Activated naive CD4-positive, alpha-beta T cell treated with anti-CD3 and anti-CD28 coated beads, Interleukin-2, amount 50 U/mL, for 16 hours (primary cell): ENCODE data around the gene MEGF10.

ENCODE experiments used
- DNase-seq: peaks from one replicate; pipeline ENCODE4 v3.0.0-alpha.2; 2020

Gene MEGF10

DNA sequence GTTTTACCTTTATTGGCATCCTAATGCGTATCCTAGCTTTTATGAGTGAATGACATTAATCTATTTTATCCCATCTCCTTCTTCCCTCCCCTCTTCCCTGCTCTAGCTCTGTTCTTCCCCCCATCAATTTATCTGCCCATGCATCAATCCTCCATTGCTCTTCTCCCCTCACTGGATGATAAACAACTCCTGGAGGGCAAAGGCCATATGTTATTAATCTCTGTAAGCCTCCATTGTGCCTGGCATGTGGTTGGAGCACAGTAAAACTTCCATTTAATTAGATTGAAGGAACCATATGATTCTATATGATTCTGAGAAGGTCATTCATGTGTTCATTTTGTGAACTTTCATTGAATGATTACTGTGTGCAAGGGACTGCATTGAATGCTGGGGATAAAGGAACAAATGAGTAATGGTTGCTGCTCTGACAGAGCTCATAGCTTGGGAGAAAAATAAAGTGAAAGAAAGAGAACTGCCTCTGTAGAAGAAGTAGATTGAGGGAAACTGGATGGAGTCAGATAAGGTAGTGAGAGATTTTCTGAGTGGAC, 85.0 kb downstream of the MEGF10 start:
- DNase-seq: no peak

DNA sequence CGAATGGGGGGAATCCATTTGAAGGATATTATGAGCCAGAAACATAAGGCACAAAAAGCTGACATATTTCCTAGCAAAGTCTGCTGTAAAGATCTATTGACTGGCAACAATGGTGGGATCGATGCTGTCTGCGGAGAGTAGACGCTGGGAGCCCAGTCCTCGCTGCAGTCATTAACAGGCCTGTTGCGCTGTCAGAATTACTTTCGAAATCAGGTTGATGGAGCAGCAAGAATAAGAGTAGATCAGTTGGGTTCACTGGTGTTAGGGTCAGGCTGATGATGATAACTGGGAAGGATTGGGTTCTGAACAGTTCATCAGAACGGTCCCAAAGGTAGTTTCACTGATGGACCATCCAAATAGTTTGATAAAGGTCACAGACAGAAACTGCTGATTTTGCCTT, 87.1 kb downstream of the MEGF10 start:
- no peak for DNase-seq

DNA sequence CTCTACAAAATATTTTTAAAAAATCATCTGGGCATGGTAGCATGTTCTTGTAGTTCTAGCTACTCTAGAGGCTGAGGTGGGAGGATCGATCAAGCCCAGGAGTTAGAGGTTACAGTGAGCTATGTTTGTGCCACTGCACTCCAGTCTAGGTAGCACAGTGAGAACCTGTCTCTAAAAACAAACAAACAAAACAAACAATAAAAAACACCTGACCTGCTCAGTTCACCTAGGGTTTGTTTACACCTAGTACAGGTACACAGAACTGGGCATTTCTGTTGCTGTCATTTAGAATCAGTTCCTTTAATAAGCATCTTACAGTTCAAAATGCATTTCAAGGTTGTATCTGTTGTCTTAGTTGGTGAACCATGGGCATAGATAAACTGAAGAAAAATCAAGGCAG, 95.3 kb downstream of the MEGF10 start:
- DNase-seq: no peak

DNA sequence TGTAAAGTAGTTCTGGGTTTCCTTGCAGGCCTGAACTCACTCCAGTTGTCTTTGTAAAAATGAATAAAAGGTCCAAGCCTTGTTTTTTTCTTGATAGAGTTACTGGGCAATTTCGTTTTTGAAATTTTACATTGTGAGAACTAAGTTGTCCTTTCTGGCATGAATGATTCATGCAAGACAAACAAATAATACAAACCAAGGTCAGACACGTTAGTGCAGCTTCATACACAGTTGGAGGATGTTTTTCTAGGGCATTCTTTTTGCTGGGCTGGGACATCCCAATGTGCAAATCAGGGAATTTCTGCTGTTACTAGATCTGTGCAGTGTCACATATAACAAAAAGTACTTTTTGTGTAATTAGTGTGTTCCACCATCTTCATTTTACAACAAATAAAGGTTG, 96.0 kb downstream of the MEGF10 start:
- no peak for DNase-seq

DNA sequence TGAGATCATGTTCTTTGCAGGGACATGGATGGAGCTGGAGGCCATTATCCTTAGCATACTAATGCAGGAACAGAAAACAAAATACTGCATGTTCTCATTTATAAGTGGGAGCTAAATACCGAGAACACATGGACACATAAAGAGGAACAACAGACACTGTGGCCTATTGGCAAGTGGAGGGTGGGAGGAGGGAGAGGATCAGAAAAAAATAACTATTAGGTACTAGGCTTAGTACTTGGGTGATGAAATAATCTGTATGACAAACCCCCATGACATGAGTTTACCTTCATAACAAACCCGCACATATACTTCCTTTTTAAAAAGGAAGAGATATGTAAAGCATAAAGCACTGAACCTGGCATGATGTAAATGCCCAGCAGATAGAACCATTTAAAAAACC, 99.0 kb downstream of the MEGF10 start:
- DNase-seq: no peak

DNA sequence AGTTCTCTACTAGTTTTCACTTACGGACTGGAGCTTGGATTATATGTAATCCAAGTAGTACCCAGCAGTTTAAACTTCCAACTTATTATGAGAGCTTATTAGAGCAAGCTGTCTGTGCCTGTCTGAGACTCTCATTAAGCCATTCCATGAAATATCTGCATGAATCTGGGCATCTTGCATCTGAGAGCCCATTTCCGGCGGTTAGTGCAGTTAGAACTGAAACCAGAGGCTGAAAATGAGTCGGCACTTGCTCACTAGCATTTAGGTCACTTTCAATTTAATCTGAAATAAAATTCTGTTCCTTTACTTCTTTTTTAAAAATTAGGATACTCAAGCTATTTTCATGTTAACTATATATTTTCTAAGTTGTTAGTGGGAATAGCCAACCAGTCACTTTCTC, 102.2 kb downstream of the MEGF10 start:
- DNase-seq: no peak

DNA sequence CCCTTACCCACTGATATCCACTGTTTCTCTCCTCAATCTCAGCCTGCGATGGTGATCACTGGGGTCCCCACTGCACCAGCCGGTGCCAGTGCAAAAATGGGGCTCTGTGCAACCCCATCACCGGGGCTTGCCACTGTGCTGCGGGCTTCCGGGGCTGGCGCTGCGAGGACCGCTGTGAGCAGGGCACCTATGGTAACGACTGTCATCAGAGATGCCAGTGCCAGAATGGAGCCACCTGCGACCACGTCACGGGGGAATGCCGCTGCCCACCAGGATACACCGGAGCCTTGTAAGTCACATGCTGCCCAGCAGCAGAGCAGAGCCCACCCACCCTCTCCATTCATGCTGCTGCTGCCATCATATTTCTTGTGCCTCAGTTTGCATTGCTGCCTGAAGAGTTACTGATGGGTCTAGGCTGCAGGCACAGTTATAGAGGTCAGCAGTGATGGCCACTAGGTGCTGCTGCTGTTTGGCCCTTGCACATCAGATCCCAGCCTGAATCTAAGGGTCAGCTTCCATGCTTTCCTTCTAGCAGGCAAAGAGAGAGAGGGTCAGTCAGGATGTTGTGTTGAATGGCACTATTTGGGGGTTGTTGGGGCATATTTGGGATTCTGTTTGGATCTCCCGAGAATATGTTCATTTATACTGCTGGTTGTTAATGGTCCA, 106.0 kb downstream of the MEGF10 start:
- no peak for DNase-seq

DNA sequence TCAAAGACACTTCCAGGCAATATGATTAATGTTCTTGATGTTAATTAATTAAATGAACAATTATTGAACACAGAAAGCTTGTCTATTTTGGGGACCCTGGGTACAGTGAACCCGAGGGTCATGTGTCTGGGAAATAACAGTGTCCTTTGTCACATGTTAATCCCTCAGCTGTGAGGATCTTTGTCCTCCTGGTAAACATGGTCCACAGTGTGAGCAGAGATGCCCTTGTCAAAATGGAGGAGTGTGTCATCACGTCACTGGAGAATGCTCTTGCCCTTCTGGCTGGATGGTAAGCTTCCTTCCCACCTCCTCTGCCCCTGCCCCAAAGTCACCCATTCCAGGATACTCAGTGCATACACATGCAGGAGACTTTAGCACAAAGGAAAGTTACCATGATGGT, 107.9 kb downstream of the MEGF10 start:
- no peak for DNase-seq

DNA sequence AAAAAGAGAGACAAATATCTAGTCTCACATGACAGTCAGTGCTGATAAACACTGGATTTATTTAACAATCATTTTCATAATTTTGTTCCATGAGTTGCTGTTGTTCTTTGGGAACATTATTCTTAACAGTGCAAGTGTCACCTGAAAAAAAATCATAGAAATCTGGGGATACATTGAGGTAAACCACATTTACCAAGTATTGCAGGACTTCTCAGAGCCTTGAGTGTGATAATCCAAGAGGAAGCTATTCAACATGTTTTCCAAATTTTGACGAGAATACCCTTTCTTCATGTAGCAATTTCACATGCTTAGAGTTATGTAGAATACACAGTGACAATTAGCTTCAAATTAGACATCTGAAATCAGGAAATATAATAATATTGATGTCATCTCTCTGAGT, 108.5 kb downstream of the MEGF10 start:
- DNase-seq: no peak

DNA sequence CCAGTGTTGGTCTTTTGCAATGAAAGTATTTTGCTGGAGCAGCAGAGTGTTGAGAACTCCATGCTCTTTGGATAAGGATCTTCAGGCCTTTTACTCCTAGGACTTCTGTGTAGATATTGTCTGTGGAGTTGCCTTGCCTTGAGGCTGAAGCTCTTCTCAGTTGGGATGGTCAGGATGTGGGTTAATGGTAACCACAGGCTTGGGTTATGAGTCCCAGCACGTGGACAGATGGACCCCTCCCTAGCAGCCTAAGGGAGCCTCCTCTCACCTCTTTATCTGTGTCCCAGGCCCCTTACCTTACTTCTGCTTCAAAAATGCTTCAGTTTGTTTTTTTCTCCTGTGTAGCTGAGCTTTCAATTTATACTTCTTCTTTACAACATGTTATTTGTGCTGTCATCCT, 109.9 kb downstream of the MEGF10 start:
- DNase-seq: no peak

DNA sequence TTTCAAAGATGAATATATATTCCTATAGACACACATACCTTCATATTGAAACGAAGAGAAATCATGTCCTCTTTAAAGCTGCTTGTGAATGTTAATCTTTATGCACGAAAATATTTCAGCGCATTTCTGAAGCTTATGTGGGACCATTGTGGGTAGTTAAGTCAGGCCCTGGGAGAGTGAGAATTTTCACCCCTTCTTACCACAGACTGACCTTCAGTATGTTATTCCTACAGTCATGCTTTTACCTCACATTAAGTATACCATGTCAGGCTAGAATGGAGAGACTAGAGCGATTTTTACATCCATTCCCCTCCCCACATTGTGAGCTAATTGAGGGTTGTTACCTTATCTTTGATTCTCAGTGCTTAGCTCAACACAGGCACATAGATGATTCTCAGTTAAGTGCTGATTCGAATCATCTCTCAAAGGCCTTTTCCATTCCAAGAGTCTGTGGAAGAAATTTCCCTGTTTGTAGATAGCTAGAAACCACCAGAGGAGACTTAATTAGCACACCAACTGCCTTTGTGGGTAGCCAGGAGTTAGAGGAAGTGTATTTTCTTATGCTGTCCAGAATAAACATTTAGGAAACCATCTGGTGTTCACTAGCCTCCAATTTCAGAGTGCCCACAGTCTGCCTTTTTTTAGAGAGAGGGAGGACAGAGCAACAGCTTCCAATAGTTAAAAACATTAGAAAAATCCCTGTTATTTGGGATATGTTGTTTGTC, 110.5 kb downstream of the MEGF10 start:
- DNase-seq: no peak

DNA sequence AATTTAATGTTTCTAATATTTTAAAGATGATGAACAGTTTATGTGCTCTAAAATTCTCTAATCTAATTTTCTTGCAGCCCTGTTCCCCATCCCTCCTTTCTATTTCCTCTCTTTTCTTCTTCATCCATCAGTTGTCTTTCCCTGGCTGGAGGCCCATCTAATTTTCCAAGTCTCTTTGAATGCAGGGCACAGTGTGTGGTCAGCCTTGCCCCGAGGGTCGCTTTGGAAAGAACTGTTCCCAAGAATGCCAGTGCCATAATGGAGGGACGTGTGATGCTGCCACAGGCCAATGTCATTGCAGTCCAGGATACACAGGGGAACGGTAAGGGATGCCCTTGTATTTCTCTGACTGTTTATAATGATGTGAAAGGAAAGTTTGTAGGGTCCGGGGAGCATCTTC, 111.8 kb downstream of the MEGF10 start:
- DNase-seq: no peak

DNA sequence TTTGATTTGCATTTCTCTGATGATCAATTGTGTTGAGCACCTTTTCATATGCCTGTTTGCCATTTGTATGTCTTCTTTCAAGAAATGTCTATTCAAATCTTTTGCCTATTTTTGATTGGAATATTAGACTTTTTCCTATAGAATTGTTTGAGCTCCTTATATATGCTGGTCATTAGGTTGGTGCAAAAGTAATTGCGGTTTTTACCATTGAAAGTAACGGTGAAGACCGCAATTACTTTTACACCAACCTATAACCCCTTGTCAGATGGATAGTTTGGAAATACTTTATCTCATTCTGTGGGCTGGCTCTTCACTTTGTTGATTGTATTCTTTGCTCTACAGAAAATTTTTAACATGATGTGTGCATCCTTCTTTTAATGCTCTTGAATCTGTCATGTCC, 113.6 kb downstream of the MEGF10 start:
- DNase-seq: no peak

DNA sequence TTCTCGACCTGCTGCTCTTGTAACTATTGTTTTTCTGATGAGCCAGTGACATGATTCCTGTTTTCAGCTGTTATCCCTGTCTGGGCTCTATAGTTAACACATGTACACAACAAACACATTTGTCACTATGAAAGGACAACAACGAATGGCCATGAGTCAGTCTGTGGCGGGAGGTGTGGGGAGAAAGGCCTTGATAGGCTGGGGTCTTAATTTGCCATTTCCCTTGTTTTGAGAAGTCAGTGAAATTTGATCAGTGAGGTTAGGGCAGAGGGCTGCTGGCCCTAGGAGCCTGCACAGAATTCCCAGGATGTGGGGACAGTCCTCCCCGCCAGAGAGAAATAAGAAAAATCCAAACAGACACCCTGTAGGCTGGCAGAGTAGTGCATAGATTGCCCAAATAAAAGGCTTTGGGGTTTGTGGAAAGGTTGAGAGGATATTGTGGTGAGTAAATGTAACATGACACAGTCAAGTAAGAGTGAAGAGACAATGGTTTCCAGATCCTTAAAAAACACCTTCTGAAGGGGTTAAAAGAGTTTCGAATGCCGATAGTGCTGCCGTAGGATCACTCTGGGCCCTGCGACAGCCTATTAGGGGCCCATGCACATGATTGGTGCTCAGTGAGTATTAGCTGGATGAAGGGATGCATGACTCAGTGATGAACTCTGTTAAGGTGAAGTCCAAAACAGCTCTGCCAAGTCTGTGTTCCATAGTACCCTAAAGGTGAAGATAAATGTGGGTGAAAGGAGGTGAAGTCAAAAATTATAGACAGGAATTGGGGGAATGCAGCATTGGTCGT, 115.9 kb downstream of the MEGF10 start:
- no peak for DNase-seq

DNA sequence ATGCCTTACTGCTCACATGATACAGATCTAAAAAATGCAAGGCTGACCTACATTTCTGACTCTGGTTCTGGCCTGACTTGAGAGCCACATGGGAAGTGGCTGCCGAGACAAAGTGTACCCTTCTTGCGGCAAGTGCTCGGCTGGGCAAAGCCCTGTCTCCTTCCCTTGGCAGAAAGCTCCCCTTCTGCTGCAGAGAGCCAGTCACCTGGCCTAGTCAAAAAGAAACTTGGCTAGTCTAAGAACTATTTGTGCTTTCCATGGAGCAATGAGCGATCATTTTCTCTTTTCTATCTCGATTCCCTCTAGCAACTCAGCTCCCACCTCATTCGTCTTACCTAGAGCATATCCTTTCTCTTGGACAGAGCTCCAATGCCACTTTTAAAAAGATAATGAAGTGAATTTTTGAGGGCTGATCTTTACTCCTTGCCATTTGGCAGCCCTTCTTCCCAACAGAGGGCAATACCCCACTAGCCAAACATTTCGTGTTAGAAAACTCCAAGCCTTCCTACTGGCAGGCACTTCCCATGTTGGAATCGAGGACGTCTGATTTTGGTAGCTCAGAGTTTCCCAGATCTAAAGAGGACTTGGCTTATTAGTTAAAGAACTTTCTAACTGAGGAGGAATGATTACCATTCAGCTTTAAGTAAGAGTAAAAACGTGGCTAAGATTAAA, 118.8 kb downstream of the MEGF10 start:
- DNase-seq: no peak

DNA sequence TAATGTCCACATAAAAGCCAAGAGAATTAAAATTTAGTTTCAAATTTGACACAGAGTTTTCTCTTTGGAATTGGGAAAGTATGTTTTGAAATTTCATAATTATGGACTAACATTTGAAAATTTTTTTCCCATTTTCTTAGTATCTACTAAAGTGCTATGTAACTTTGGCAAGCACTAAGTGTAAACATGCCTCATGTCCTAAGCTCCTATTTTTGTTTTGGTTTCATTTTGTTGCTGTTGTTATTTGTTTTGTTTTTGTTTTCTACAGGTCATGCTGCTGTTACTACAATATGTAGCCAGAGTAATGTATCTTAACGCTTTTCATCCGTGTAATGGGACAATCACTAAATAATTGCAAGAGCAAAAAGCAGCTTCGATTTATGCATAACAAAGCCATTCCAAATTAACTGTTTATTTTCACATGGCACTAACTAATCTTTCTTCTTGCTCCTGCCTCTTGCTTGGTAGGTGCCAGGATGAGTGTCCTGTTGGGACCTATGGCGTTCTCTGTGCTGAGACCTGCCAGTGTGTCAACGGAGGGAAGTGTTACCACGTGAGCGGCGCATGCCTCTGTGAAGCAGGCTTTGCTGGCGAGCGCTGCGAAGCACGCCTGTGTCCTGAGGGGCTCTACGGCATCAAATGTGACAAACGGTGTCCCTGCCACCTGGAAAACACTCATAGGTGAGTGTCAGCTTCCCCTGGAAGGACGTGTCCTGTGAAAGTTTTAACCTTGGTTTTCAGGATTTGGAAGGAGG, 119.5 kb downstream of the MEGF10 start:
- no peak for DNase-seq

DNA sequence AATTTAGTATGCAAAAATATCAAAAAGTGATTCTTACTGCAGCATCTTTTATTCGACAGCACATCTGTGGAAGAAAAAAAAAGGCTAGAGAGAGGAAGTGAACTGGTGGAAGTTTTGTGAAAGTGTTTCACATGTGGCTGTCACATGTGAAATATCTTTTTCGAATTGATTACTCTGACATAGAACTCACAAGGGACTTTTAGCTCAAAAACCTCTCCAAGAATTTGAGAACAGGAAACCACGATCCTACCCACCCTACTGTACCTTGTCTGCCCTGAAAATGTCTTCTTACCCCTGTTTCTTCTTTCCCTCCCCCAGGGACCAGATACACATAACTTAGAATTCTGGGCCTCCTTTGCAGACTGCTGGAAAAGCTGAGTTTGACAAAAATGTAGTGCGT, 120.4 kb downstream of the MEGF10 start:
- no peak for DNase-seq

DNA sequence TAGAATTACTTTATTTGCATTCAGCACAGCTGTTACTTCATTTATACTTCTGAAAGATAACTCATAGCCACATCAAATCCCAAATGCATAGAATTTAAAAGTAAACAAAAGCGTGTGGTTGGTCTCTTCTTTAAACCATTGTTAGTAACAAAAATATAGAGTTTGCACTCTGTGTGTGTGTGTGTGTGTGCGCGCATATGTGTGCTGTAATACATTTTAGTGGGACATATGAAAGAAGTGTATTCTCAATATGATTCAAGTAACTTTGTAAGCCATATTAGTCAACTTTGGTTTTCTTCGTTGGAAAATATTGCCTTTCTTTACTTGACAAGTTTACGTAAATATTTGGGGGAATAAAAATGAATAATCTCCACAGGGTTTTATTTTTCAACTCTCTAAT, 120.8 kb downstream of the MEGF10 start:
- no peak for DNase-seq

DNA sequence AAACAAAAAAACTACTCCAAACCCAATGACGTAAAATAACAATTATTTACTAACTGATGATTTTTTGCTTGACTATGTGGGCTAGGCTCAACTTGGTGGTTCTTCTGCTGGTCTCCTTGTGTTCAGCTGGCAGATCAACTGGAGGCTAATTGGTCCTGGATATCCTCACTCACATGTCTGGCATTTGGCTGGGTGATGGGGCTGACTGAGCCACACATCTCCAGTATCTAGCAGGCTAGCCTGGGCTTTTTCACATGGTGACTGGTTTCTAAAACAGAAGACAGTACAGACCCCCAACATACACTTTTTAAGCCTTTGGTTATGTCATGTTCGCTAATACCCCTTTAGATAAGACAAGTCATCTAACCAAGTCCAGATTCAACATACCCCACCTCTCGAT, 122.1 kb downstream of the MEGF10 start:
- DNase-seq: no peak

DNA sequence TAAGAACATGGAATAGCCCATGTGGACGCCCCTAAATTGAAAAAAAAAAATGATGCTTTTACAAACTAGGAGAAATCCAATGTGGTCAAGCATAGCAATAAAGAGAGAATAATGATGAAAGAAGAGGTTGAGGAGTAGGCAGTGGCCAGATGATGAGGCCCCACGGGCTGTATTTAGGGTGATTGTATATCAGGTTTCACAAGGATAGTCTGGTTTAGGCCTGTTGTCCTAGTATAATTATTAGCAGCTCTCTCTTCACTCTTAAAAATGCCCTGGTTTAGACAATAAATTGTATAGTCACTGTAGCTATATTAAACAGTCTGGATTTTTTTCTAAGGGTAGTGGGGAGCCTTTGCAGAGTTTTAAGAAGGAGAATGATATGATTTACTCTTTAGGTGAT, 124.4 kb downstream of the MEGF10 start:
- DNase-seq: no peak

DNA sequence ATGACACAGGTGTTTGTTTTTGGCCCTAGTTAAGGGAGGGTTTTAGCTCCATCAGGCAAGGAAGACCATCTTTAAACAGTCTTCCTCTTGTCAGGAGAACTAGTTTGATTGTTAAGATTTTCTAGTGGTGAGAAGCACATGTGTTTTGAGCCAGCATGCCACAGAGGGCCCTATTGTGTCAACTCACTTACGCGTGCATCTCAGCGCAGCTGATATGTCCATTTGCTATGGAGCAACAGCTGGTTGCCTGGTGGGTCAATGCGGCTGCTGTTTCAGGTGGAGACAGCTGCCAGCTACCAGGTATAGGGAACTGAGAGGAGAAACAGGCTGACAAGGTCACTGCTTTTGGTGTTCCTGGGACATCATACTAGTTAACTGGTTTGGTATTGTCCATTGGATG, 126.3 kb downstream of the MEGF10 start:
- no peak for DNase-seq

DNA sequence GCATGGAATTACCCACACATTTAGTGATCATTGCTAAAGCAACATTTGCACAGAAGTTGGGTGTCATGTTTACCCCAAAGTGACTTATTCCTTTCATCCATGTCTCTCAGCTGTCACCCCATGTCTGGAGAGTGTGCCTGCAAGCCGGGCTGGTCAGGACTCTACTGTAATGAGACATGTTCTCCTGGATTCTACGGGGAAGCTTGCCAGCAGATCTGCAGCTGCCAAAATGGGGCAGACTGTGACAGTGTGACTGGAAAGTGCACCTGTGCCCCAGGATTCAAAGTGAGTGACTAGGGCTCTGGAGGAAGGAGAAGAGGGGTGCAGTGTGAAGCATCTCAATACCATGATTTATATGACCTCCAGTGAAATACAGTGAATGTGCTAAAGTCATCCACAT, 126.9 kb downstream of the MEGF10 start:
- no peak for DNase-seq

DNA sequence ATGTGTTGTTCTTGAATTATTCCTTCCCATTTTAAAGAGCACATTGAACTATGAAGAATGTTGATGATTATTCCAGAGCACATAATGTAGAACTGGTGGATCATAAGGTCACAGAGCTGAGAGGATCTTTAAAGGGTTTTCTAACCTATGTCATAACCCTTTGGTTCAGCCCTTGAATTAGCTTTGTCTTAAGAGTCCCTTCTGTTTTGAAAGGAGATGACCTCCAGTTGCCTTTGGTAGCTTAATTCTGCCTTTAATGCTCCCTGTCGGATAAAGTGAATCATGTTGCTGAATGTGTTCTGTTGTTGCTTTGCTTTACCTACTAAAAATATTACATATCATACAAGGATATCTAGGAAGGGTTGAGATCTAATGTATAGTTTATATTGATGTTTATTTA, 127.8 kb downstream of the MEGF10 start:
- no peak for DNase-seq
